Right renal pelvis (tissue), 4 donors: ENCODE results near the gene BSND. TPM values are rescaled to one million over a fixed set of nuclear protein-coding genes. Genes with fewer than 3 reads are reported as not detected.

Source experiments
- DNase-seq, 4 donors: peaks; one replicate each; pipeline ENCODE4 v3.0.0-alpha.2; 2013; ENCODE audit warnings: low read depth in 4 of 4, low spot score in 3 of 4, missing footprints in 1 of 4
- polyA plus RNA-seq, 4 donors: library from polyadenylated mRNA; unstranded; fragments of 120-200 nt; gene quantifications; one replicate each; pipeline ENCODE4 v1.2.1, GENCODE V29; 2013; ENCODE audit not compliant: insufficient read length in 4 of 4

Gene BSND
- polyA plus RNA-seq, 4 donors = 4.2 to 5.7 (median 5.2) TPM

- no peak for DNase-seq
These were observed 46.1 kb downstream of the BSND start for GRCh38 chr1:55044617-55045397.

- DNase-seq = no peak
These were observed 46.7 kb downstream of the BSND start for GRCh38 chr1:55045430-55045829.

DNA sequence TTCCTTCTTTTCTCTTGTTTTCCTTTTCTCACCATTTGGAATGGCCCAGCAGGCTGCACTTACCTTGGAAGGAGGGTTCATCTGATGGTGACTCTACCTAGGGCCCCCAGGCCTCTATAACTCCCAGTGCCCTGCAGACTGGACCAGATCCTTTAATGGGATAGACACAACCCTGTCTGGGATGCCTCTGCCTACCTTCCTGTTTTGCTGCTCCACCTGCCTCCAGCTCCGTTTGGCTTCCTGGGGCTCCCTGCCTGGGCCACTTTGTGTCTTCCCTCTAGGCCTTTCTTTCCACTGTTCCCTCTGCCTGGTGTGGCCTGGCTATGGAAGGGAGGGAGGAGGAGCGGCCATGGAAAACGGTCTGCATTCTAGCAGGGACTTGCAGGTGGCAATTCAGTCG, 48.1 kb downstream of the BSND start:
- no peak for DNase-seq

- DNase-seq = no peak
These were observed 48.9 kb downstream of the BSND start for GRCh38 chr1:55047611-55048010.

- DNase-seq = no peak
These were observed 49.9 kb downstream of the BSND start for GRCh38 chr1:55048453-55049270.

DNA sequence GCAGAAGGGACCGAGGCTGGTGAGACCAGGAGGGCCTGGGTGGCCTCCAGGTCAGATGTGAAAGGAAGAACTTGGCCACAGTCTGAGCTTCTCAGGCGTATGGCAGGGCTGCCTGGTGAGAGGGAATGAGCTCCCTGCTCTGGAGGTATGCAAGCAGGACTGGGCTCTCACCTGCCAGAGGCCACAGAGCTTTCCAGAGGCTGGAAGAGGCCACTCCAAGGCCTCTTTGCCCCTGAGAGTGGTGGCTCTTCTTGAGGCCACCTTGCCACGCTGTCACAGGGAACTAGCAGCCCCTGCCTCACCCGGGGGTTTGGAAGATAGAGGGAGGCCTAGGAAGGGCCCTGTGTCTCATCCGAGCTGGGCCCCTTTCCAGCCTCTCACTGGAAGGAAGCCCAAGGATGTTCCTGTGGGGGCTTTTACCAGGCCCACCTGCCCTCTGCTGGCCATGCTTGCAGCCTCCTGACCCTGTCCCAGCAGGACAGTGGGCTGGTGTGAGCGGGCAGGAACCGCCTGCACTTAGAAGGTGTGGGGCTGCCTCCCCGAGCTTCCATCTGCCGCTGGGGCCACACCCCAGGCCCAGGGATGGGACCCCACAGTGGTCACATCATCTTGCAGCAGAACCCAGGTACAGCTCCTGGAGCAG, 50.7 kb downstream of the BSND start:
- no peak for DNase-seq

DNA sequence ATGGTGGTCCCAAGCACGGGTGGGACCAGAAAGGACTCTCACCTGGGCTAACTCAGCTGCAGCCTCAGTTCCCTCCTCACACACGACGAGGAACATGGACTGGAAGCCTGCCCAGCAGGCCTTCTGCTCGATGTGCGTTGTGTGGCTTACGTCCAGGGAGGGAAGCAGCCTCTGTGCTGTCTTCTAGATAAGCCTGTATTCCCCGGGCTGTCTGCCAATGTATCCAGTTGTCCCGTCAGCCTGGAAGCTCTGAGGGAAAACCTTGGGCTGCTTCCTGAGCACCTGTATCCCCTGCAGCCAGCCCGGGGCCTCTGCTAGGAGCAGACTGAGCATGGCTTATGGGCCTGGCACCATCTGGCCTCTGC, 51.2 kb downstream of the BSND start:
- DNase-seq = no peak

GRCh38 chr1:55050283-55050682, 51.5 kb downstream of the BSND start:
- no peak for DNase-seq

DNA sequence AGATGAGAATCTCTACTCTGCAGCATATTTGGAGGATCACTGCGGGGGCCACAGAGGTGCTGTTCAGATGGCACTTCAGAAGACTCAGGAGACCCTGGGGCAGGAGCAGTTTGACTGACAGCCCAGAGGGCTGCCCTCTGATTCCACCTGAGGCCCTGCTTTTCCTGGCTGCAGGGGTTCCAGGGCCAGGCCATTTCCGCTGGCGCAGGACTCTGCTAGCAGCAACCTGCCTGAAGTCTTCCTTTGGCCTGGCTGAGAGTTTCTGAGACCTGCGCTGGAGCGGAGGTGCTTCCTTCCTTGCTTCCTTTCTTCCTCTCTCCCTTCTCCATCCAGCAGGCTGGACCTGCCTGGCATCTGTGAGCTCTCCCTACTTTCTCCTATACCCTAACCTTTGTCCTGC, 52.4 kb downstream of the BSND start:
- DNase-seq = no peak

- DNase-seq = no peak
These were observed 52.9 kb downstream of the BSND start for GRCh38 chr1:55051621-55052020.

- DNase-seq = no peak
These were observed 53.7 kb downstream of the BSND start for GRCh38 chr1:55052221-55053142.

DNA sequence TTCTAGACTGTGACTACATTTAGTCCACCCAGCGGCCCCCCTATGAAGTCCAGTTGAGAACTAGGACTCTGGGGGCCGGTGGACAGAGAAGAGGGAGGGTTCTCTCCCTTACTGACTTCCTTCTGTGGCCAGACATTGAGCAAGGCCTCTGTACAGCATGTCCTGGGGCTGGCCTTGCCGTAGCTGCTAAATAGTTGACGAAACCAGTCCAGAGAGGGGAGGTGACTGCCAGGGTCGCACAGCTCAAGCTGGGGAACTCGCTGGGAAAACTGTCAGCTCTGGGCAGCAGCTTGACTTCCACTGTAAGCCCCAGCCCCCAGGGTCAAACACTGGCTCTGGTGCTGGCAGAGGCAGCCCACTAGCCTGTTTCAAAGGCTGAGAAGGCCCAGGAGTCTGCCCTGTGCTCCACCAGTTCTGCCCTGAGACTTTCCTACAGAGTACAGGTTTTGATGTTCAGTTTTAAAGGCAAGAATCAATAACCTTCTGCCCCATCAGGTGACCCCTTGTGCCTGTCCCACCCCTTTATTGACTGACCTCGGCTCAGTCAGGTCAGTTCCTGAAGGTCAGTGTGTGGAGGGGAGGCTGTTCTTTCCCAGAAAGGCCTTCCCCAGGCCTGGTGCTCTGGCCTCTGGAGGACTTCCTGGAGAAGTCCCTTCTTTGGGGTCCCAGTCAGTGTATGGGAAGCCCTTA, 54.7 kb downstream of the BSND start:
- no peak for DNase-seq

DNA sequence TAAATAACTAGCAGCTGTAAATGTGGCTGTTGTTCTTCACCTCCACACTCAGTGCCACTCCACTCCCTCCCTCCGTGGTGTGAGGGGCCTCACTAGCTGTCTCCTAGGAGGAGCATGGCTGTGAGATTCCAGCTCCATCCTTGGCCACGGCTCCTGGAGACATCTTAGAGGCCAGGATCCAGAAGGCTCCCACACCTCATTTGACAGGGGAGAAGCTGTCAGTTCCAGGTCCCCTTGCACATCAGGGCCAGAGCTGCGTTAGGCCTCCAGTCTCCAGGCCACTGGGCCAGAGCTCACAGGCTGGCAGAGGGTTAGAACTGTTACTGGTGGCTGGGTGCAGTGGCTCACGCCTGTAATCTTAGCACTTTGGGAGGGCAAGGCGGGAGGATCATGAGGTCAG, 55.7 kb downstream of the BSND start:
- DNase-seq = no peak

- no peak for DNase-seq
These were observed 56.5 kb downstream of the BSND start for GRCh38 chr1:55055084-55055882.

GRCh38 chr1:55055951-55056631, 57.4 kb downstream of the BSND start:
- no peak for DNase-seq

DNA sequence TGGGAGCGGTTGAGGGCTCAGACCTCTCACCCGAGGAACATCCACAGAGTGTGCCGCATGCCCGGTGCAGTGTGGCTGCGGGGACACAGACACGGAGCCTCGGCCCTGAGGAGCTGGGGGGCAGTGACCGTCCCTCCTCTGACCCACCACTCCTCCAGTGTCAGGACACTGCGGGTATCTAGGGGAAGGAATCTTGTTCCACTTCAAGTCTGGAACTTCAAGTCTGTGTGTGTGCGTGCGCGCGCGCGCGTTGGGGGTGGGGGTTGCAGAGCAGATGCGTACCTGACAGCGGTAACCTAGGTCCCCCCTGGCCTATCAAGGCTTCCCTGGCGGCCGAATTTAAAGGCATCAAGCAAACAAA, 57.9 kb downstream of the BSND start:
- DNase-seq = no peak

DNA sequence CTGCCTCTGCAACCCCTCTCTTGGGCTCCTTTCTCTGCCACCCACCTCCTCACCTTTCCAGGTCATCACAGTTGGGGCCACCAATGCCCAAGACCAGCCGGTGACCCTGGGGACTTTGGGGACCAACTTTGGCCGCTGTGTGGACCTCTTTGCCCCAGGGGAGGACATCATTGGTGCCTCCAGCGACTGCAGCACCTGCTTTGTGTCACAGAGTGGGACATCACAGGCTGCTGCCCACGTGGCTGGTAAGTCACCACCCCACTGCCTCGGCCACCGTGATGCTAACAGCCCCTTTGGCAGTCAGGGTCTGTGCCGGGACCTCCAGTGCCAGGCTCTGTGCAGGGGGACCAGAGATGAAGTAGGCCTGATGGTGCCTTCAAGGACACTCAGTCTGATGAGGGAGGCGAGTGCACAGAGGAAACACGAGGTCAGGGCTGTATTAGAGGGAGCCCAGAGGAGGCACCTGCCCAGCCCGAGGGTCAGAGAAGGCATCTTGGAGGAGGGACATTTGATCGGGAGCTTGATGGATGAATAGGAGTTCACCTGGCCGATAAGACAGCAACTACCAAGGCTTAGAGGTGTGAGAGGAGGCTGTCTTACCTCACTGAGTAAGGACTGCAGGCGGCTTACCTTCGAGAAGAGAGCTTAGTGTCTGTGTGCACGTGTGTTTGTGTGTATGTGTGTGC, 58.7 kb downstream of the BSND start:
- DNase-seq = no peak

GRCh38 chr1:55057956-55058298, 59.2 kb downstream of the BSND start:
- no peak for DNase-seq
